ENCODE measurements around the gene RIPK1.
"Not testable (repeated sequence)": the region's sequence is repeated elsewhere in the genome, so short reads cannot be mapped to it uniquely, and the experiment has no call there.

RIPK1 gene

GRCh38 chr6:3136292-3137011 is 68.2 kb downstream of the RIPK1 start:
- no peak for DNase-seq (ENCODE audit: low read depth in 3 of 3)

GRCh38 chr6:3137057-3137777 is 68.9 kb downstream of the RIPK1 start:
- no peak for DNase-seq (ENCODE audit: low read depth in 3 of 3)

GRCh38 chr6:3137873-3138272 is 69.6 kb downstream of the RIPK1 start:
- not testable (repeated sequence) for DNase-seq (ENCODE audit: low read depth in 3 of 3)

- DNase-seq (ENCODE audit: low read depth in 3 of 3): no peak
Measured at GRCh38 chr6:3138341-3138740, 70.0 kb downstream of the RIPK1 start.

- no peak for DNase-seq (ENCODE audit: low read depth in 3 of 3)
Measured at GRCh38 chr6:3139090-3139903, 71.0 kb downstream of the RIPK1 start.

GRCh38 chr6:3140201-3140600 is 71.9 kb downstream of the RIPK1 start:
- DNase-seq (ENCODE audit: low read depth in 3 of 3): no peak

- DNase-seq (ENCODE audit: low read depth in 3 of 3): no peak
Measured at GRCh38 chr6:3142536-3142935, 74.2 kb downstream of the RIPK1 start.

- DNase-seq (ENCODE audit: low read depth in 3 of 3): no peak
Measured at GRCh38 chr6:3143158-3143557, 74.9 kb downstream of the RIPK1 start.

GRCh38 chr6:3144571-3144970 is 76.3 kb downstream of the RIPK1 start:
- DNase-seq (ENCODE audit: low read depth in 3 of 3): no peak

- DNase-seq (ENCODE audit: low read depth in 3 of 3): no peak
Measured at GRCh38 chr6:3147914-3148757, 79.8 kb downstream of the RIPK1 start.

- DNase-seq (ENCODE audit: low read depth in 3 of 3): no peak
Measured at GRCh38 chr6:3151691-3152090, 83.4 kb downstream of the RIPK1 start.

- no peak for DNase-seq (ENCODE audit: low read depth in 3 of 3)
Measured at GRCh38 chr6:3152689-3153088, 84.4 kb downstream of the RIPK1 start.

GRCh38 chr6:3155416-3155815 is 87.1 kb downstream of the RIPK1 start:
- DNase-seq (ENCODE audit: low read depth in 3 of 3): not testable (repeated sequence)

GRCh38 chr6:3156184-3157130 is 88.2 kb downstream of the RIPK1 start:
- not testable (repeated sequence) for DNase-seq (ENCODE audit: low read depth in 3 of 3)

- peak; percentile 59 to 74 (median 60) for DNase-seq (ENCODE audit: low read depth in 3 of 3)
Measured at GRCh38 chr6:3157131-3157933, 89.0 kb downstream of the RIPK1 start, which contains the start of gene TUBB2A. Gene TUBB2A, minus strand, starts transcription at chr6:3157544. Its CDS starts 81 bp downstream, at chr6:3157463.

GRCh38 chr6:3159805-3160781 is 91.8 kb downstream of the RIPK1 start:
- DNase-seq (ENCODE audit: low read depth in 3 of 3): peak in 2 of 3 donors; percentile 20 to 22

GRCh38 chr6:3162067-3162497 is 93.8 kb downstream of the RIPK1 start:
- no peak for DNase-seq (ENCODE audit: low read depth in 3 of 3)

All from stimulated activated CD4-positive, alpha-beta T cell treated with anti-CD3 and anti-CD28 coated beads, TNF-alpha, amount 100 ng/mL, for 48 hours (primary cell).